HG03520 (cell line): ENCODE data around the gene BTG1.

Source experiments
- ATAC-seq: cut with Tn5 transposase; IDR thresholded peaks from one replicate; pipeline ENCODE4 v1.9.1; 2021; ENCODE audit warnings: mild to moderate bottlenecking, moderate library complexity; ENCODE audit not compliant: unreplicated experiment

The BTG1 gene, protein sequence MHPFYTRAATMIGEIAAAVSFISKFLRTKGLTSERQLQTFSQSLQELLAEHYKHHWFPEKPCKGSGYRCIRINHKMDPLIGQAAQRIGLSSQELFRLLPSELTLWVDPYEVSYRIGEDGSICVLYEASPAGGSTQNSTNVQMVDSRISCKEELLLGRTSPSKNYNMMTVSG

DNA sequence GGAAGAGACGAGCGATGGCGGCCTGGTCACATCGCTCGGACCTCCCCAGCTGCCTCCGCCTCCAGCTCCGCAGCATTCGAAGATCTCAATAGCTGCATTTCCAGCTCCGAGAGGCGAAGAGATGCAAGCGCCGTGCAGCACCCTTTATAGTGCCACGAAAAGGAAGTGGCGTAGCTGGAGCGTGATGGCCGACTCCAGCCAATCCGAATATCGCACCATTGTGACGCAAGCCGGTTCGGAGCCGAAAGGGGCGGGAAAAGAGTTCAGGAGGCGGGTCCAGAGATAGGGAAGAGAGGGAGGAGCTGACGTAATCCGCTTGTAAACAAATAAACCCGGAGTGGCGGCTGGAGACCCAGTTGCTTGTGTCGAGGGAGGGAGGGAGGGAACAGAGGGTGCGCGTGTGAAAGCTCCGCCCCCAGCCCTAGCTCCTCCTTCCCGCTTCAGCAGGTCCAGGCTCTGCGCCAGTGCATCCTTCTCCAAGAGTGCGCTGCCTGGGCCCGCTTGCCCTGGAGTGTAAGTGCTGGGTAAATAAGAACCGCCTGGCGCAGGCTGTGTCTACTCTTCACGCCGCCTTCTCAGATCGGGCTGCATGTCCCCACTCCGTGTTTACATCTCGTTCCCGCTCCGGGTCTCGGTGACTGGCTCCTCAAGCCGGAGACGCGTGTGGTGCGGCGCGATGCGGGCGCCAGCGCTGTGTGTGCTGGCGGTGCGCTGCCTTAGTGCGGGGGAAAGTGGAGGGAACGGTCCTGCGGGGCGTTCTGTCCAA is at the start of gene BTG1:
Gene BTG1, minus strand, starts transcription at position 116 of the 766 bp plus-strand sequence. CDS start 311 bp downstream, outside the sequence.
- peak; percentile 65 for ATAC-seq

DNA sequence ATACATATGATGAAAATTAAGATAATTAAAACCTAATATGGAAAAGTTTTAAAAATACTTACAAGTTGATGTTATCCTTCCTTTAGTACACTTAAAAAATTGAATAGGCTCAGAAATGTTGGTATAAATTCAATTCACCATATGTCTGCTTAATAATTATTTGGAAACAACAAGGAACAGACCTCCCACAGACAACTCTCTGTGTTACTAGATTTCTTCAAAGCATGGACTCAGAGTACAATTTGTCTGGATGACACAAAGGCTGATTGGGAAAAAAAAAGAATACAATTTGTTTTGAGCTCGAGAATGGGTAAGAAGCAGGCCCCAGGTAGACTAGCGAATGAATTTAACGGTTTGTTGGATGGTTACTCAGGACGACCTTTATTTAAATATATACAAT is 48.9 kb upstream of the BTG1 start:
- ATAC-seq, result no peak

DNA sequence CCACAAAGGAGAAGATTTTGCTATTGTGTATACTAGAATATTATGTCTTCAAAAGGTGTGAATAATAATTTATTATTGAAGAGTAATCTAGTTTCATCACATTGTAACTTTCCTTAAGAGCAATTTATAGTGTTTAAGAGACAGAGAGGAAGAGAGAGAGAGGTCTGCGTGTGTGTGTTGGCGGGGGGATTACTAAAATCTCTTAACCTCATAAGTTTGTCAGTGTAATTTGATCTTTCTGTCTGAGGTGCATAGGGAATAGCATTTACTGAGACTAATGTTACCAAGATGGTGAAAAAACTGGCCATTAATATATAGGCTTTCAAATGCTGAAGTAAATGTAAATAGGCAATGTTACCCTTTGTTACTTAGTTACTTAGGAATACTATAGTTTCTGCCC is 48.2 kb upstream of the BTG1 start:
- no peak for ATAC-seq

DNA sequence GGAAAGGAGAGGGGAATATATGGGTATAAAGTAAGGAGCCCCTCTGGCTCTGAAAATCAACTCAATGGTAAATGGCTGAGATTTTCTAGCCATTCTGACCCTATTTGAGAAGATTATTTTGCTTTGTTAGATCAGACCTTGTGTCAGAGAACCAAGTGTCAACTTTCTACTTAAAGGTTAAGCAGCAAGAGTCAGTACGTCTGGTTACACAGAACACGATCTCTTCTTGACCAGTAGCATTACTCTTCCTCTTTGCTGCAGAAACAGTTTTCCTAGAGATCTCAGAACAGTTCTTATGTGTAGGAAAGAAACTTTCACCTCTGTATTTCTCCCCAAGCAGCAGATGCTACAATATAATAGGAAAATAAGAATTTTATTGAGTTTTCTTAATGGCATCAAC is 47.4 kb upstream of the BTG1 start:
- ATAC-seq, result no peak

DNA sequence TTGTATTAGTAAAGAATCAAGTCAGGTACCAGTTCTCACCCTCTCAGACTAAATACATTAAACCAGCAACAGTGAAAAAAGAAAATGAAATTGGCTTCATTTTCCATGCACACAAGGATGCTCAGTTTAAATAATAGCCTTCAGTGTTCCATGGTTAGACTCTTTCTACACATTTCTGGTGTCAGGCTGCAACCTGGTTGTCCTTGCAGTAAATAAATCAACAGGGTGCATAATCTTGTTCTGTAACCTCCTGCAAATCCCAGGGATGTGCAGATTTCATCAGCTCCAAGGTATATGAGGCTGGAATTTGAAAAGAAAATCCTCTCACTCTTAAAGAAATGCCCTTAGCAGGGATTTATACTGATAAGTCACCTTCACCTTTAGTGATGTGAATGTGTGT is 46.7 kb upstream of the BTG1 start:
- ATAC-seq, result no peak

DNA sequence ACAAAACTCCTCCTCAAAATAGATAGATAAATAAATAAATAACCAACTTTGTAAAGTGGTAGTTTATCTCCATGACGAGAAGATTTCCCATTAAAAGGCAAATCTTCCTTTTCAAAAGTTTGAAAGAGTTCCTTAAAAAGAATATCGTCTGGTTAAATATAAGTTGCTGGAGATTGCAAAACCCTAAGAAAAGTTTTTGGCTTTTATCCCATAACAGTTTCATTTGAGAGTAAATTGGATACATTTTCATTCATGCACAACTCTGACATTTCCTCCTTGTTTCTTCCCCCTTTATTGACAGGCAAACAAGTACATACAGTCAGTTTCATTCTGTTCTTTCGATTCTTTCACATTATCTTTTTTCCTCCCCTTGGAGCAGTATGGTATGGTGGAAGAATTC is 45.4 kb upstream of the BTG1 start:
- ATAC-seq, result no peak

DNA sequence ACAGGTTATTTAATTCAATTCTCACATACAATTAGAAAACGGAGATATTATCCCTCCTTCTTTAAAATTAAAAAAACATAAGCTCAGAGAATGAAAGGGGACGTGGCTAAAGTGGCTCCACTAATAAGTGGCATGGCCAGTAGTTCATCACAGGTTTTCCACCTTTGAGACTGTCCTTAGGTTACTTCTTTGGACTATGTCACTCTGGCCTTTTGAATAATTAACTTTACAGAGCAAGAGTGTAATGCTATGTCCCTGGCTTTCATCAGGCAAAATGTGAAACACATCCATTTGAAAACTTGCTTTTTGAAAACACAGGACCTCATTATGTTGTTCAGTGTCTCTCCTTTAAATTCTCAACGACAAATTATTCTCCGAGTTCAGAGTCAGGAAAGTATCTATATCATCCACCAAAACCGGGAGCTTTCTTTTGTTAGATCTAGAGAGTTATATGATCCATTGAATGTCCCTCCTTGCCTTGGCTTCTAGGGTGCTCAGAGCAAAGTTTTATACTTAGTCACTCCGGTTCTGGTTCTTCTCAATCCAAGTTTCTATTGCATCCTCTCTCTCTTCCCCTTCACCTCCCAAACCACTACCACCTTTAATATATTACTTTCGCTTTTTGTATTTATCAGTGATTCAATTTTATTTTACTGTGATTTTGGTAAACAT is 43.0 kb upstream of the BTG1 start:
- no peak for ATAC-seq

DNA sequence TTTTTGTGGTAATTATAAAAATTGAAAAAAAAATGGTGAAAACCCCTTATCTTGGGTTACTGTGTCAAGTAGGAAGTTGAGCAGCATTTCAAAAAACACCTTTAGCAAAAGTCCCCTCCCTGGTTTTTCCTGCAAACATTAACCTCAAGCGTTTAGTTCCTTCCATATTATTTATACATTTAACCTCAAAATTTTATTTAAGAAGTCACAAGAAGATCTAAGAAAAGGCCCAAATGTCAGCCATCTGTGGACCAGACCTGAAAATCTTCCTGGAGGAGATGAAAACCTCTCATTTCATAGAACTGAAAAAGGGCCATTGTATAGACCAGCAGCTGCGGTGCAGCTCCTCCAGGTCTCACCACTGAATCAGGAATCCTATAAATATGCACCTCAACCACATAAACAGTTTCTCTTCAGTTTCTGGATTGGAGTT is 40.4 kb upstream of the BTG1 start:
- ATAC-seq, result no peak

DNA sequence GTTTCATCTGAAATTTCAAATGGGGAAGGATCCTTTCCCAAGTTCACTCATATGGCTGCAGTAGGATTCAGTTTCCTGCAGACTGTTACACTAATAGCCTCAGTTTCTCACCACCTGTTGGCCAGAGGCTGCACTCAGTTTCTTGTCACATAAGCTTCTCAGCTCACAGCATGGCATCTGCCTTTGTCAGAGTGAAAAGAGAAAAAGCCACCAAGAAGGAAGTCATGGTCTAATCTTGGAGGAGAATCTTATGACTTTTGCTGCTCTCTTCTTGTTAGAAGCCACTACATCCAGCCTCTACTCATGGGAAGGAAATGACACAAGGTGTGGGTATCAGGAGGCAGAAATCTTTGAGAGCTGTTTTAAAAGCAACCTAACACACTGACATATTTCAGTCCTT is 39.4 kb upstream of the BTG1 start:
- ATAC-seq, result peak; percentile 67

DNA sequence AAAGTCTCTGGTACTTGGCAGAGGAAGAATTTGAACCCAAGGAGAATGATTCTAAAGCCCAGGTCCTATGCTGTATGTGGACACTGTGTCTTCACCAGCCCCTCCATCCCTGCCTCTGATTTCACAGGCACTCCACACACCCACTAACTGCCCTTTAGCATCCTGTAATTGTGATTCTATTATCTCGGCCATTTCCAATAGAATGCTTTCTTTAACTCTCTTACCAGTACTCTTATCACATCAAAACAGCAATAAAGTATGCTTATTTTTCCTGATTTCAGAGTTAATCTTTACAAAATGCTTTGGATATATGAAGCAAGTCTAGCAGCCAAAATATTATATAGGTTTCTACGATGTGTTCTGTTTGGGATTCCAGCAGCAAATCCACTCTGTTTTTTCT is 37.9 kb upstream of the BTG1 start:
- ATAC-seq, result no peak

DNA sequence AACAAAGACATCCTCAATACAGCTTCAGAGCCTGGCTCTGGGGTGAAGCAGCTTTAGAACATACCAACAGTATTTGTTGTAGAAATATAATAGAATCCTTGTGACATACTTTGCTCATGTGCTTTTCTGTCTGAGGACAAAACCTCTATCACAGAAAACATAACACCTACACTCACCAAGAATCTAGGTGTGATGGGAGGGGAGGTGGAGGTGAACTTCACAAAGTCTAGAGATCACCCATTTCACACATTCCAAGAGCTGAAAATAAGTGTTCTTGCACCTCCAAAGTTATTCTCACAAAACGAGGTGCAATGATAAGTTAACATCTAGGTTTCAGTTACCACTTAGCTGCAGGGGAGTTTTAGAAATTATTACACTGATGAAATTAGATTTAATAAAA is 32.7 kb upstream of the BTG1 start:
- no peak for ATAC-seq

DNA sequence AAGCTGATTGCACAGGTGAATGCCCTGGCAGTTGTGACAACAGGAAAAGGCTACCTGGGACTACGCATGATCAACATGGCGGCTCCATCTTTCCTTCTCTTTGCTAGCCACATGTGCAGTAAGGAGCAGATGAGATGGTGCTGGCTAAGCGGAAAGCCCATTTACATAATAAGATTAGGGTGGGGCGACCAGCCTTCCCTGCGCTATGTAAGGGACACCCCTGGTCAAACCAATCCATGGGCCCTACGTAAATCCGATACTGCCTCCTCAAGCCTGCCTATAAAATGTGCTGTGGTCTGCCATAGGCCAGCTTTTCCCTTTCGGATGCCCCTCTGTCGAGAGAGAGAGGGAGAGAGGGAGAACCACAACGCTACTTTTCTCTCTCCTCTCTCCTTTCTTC is 31.0 kb upstream of the BTG1 start:
- ATAC-seq, result no peak

DNA sequence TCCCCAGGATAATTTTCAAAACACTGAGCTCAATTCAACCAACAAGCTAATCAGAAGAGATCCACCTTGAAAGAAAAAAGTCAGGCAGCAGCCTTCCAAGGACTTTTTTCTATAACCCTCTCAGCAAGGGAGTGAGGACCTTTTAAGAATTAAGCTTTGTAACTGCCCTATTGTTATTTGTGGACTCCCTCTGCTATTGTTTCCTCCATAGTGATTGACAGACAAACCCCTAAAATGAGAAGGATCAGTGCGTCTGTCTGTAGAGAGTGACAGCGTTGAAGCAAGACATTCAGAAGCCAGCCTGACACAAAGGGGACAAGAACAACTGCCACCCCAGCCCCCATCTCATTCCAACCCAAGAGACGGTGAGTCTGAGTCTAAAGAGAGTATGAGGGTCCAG is 30.3 kb upstream of the BTG1 start:
- no peak for ATAC-seq

DNA sequence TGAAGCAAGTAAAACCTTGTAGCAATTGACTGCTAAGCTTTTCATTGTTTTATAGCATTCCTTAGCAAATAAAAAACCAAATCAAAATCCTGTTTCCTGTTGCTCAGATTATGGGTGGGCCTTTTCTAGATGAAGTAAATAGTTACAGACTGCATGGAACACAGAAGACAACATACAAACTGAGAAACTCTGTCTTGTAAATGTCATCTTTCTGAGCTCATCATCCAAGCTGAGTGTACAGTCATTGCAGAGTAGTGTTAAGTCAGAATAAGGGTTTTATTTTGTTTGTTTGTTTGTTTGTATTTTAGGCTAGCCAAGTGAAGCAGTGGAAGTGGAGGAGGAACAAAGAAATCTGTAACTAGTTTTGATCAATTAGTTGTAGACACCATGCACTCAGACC is 24.4 kb upstream of the BTG1 start:
- no peak for ATAC-seq

DNA sequence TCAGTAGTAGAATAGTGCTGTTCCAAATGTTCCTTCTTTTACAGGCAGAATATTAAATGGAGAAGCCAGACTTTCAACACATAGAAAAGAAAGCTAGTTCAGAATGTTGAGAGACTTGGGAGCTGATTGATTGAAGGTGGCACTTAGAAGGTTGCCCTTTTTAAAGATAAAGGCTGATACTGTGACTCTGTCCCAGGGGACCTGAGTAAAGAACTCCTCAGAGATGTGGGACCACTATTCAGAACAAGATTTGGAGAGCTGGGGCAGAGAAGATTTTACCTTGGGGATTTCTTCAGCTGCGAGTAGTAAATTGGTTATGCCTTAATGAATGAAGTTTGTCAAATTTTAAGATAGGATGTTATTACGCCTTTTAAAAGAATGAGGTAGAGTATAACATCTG is 21.4 kb upstream of the BTG1 start:
- no peak for ATAC-seq

DNA sequence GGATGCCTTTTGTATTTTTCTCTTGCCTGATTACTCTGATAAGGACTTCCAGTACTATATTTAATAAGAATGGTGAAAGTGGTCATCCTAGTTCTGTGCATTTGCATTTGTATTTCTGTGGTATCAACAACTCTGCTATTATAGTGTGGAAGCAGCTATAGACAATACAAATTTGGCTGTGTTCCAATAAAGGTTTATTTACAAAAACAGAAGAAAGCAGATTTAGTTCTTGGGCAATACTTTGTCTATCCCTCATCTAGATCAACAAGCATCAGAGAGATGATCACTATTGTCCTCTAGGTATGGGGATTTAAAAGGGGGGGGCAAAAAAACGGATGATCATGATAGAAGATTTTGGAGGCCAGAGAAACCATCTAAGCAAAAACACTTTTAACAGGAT is 19.1 kb upstream of the BTG1 start:
- no peak for ATAC-seq

DNA sequence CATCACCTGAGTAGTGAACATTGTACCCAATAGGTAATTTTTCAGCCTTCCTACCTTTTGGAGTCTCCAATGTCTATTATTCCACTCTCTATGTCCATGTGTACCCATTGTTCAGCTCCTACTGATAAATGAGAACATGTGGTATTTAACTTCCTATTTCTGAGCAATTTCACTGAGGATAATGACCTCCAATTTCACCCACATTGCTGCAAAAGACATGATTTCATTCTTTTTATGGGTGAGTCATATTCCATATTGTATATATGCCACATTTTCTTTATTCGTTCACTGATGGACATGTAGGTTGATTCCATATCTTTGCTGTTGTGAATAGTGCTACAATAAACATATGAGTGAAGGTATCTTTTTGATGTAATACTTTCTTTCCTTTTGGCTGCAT is 16.4 kb upstream of the BTG1 start:
- no peak for ATAC-seq

DNA sequence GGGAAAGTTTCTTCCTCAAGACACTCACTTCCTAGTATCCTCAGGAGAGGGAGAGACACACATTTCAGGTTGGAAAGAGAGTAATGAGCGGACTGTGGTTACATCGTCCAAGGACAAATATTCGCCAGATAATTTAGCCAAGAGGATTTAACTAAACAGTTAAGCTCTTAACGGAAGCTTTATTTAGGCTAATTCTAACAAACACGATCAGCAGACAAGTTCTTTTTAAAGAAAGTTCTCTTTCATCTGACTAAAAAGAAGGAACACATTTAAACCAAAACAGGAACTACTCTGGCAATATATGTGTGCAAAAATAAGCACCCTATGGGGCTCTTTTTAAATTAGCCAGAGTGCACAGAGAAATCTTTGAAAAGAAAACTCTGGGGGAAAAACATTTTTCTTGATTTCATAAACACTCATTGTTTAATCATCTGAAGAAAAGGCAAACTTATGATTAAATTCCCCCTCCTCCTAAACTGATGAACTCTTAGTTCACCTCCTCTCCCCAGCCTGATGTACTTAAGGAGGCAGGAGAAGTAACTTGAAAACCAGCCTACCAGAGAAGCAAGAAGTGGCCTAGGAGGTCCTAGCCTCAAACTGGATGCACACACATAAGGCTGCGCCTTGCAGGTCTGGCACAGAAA is 13.3 kb upstream of the BTG1 start:
- ATAC-seq, result no peak

DNA sequence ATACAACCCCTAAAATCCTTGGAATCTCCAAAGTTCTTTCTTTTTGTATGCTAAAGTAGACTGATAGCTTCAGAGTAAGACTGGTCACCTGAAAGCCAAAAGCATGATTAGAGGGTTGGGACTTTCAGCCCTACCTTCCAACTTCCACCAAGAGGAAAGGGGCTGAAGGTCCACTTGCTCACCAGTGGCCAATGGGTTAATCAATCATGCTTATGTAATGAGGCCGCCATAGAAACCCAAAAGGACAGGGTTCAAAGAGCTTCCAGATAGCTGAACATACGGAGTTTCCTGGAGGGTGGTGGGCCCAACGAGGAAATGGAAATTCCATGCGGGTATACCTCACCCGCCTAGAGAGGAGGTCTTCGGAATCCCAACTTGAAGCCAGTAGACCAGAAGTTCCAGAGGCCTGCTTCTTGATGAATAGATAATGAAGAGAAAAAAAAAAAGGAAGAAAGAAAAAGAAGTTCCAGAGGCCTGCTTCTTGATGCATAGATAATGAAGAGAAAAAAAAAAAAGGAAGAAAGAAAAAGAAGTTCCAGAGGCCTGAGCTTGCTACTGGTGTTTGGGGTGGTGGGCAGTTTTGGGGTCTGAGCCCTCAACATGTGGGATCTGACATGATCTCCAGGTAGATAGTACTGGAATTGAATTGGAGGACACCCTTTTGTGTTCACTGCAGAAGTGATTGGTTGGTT is 11.2 kb upstream of the BTG1 start:
- no peak for ATAC-seq

DNA sequence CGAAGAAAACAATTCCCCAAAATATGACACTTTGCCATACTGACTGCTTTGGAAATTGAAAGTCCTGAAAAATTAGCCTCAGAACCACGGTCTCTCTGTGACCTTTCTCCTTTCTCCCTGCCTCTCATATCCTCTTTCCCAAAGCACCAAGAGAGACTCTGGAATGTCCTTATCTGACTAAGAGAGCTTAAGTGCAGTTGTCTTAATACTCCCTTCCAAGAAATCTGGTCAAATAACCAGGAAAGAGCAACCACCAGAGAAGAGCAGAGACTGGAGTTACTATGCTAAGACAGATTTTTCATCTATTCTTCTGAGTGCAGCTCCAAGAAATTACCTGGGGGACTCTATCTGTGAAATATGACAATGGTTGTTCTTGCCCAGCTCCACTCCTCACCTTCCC is 10.5 kb upstream of the BTG1 start:
- ATAC-seq, result no peak

DNA sequence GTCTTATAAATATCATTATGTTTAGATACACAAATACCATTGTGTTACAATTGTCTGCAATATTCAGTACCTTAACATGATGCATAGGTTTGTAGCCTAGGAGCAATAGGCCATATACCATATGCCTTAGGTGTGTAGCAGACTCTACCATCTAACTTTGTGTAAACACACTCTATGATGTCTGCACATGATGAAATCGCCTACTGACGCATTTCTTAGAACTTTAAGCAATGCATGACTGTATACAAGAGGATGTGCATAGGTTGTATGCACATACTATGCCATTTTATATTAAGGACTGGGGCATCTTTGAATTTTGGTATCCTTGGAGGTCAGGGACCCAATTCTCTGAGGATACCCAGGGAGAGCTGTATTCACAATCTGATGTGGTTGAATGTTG is 10.1 kb upstream of the BTG1 start:
- ATAC-seq, result no peak
